Measurements from ENCODE around the gene OVOL3. TPM values are rescaled to one million over a fixed set of nuclear protein-coding genes. Genes with fewer than 3 reads are reported as not detected.

Gene OVOL3
- total RNA-seq, 4 donors from 2014 or later: not detected

DNA sequence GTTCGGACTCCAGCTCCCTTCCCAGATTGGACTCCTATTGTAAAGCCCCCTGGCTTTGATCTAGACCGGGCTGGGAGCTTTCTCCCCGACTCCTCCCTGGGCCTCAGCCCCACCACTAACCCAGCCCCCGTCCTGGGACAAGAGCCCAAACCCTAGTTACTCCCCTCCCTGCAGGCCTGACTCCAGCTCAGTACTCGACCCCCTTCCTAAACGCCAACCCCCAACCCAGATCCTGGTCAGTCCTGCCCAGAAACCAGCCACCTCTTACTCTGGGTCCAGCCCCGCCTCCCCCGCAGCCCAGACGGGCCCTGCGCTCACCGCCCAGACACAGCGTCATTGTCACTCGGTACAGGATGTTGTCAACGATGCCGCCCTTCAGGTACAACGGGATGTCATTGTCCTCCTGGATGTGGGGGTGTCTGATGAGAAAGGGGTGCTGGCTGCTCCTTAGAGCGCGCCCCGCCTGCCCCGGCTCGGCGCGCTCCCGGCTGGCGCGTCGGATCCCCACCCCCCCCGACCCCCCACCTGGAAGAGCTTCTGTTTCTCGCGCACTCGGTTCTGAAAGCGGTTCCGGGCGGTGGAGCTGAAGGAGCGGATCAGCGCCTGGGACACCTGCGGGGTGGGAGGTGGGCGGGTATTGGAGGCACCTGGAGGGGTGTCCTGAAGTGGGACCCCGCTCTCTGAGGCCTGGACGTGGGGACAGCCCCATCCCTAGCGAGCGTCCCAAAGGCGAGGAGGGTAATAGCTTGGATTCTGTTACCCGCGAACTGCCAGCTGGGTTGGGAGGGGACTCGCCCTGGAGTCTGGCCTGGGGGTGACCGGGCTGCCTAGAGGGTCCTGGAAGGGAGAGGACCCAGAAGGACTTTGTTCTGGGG, 40.4 kb downstream of the OVOL3 start:
- no peaks in the 10 kb centered on the region for H3K9me3 ChIP-seq
- no peaks in the 10 kb centered on the region for H3K27me3 ChIP-seq
- peaks cover 17 to 61% (median 36%) of the 10 kb centered on the region in 3 donors for H3K36me3 ChIP-seq
- WGBS, 2 donors: 61 to 68% methylated on average over 9 to 10 of the region's 47 CpGs
- peak in 1 of 4 donors; percentile 26 for TF ChIP-seq POLR2A (IDR thresholded peaks at IDR 0.05)
- TF ChIP-seq, protein P1, sequence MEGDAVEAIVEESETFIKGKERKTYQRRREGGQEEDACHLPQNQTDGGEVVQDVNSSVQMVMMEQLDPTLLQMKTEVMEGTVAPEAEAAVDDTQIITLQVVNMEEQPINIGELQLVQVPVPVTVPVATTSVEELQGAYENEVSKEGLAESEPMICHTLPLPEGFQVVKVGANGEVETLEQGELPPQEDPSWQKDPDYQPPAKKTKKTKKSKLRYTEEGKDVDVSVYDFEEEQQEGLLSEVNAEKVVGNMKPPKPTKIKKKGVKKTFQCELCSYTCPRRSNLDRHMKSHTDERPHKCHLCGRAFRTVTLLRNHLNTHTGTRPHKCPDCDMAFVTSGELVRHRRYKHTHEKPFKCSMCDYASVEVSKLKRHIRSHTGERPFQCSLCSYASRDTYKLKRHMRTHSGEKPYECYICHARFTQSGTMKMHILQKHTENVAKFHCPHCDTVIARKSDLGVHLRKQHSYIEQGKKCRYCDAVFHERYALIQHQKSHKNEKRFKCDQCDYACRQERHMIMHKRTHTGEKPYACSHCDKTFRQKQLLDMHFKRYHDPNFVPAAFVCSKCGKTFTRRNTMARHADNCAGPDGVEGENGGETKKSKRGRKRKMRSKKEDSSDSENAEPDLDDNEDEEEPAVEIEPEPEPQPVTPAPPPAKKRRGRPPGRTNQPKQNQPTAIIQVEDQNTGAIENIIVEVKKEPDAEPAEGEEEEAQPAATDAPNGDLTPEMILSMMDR (IDR thresholded peaks at IDR 0.05): no peak
- intact Hi-C loops (cut with DNase I): no loop called here
- H3K27ac ChIP-seq: peak overlapping the region; percentile 87 to 98 (median 92)
- peak overlapping the region; percentile 37 to 72 (median 51) for H3K4me3 ChIP-seq
- H3K4me1 ChIP-seq: peaks cover 11 to 77% (median 29%) of the 10 kb centered on the region in 3 donors
- no peak for DNase-seq

DNA sequence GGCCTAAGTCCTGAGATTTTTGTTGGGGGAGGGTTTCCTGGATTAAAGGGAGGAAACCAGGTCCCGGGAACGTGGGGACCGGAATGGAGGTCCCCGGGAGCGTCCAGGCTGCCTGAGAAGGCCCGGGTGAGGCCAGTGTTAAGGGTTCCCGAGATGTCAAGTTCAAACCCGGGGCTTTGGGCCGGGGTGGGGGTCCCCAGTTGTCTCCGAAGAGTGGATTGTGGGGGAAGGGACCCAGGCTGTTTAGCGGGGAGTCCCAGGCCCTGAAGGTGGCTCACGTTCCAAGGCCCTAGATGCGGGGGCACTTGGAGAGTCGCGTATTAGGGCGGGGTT, 41.0 kb downstream of the OVOL3 start:
- H3K4me1 ChIP-seq: peaks cover 11 to 83% (median 29%) of the 10 kb centered on the region in 3 donors
- H3K36me3 ChIP-seq: peaks cover 15 to 55% (median 30%) of the 10 kb centered on the region in 3 donors
- no peak for DNase-seq
- WGBS, 2 donors: 20 to 59% methylated on average over 1 to 15 of the region's 16 CpGs
- intact Hi-C loops (cut with DNase I): no loop called here
- H3K27ac ChIP-seq: peak overlapping the region; percentile 87 to 98 (median 92)
- TF ChIP-seq POLR2A (IDR thresholded peaks at IDR 0.05): no peak
- TF ChIP-seq, protein P1 (IDR thresholded peaks at IDR 0.05): no peak
- H3K4me3 ChIP-seq: peak overlapping the region; percentile 37 to 72 (median 51)
- H3K9me3 ChIP-seq: no peaks in the 10 kb centered on the region
- H3K27me3 ChIP-seq: no peaks in the 10 kb centered on the region

DNA sequence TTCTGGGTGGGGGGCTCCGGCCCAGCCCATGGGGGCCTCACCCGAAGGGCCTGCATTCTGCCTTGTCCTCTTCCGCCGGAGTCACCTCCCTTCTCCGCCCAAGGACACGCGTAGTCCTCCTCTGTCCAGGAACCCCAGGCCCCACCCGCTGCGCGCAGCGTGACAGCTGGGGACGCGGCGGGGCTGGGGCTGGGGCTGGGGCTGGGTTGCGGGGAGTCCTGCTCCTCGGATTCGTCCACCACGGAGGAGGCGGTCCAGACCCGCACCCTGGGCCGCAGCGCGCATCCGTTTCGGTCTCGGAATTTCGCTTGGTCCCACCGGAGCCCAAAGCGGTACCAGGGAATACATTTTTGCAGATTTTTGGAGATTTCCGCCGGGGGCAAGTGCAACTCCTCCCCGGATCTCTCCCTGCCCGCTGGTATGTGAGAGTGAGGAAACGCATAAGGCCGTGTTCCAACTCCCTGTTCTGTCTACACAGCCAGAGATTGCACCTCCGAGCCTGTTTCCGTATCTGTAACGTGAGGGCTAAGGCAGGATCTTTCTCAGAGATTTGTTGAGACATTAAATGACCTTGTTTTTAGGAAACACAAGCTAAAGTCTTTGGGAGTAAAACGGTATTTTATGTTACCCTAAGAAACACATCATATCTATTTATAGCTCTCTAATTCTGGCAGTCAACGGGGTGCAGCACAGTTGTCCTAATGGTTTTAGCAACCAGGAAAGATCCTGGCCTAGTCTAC, 41.6 kb downstream of the OVOL3 start, which contains the start of gene COX7A1:
TSS of gene COX7A1 (minus strand) at position 96 of the 740 bp plus-strand sequence. CDS start at position 56, 40 bp downstream.
- no peak for DNase-seq
- 40 to 59% methylated on average over 11 to 19 of the region's 40 CpGs for WGBS, 2 donors
- Histone ChIP-seq H3K36me3 (peaks cover 15 to 49% (median 25%) of the 10 kb centered on the region in 3 donors), H3K9me3 (no peaks in the 10 kb centered on the region), H3K27ac (peak within 1 kb of the TSS; percentile 87 to 98 (median 92)), H3K4me1 (peaks cover 11 to 83% (median 29%) of the 10 kb centered on the region in 3 donors), H3K27me3 (no peaks in the 10 kb centered on the region), H3K4me3 (peak within 1 kb of the TSS; percentile 37 to 72 (median 51))
- TF ChIP-seq, protein P1 (IDR thresholded peaks at IDR 0.05): no peak
- peak in 1 of 4 donors; percentile 27 for TF ChIP-seq POLR2A (IDR thresholded peaks at IDR 0.05)
- intact Hi-C loops (cut with DNase I): no loop called here

DNA sequence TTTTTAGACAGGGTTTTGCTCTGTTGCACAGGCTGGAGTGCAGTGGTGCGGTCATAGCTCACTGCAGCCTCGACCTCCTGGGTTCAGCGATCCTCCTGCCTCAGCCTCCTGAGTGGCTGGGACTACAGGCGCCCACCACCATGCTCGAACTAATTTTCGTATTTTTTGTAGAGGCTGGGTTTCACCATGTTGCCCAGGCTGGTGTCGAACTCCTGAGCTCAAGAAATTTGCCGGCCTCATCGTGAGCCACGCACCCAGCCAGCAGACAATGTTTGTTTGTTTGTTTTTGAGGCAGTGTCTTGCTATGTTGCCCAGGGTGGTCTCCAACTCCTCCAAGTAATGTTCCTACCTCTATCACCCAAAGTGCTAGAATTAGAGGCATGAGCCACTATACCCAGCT, 42.2 kb downstream of the OVOL3 start:
- Histone ChIP-seq H3K4me3 (peak overlapping the region in 1 of 4 donors; percentile 72), H3K27ac (peak overlapping the region; percentile 87 to 98 (median 92)), H3K4me1 (peaks cover 11 to 83% (median 29%) of the 10 kb centered on the region in 3 donors), H3K27me3 (no peaks in the 10 kb centered on the region), H3K36me3 (peaks cover 15 to 43% (median 19%) of the 10 kb centered on the region in 3 donors), H3K9me3 (no peaks in the 10 kb centered on the region)
- intact Hi-C loops (cut with DNase I): no loop called here
- 94 to 95% methylated on average over 10 of the region's 10 CpGs for WGBS, 2 donors
- no peak for DNase-seq
- TF ChIP-seq, protein P1 (IDR thresholded peaks at IDR 0.05): no peak
- no peak for TF ChIP-seq POLR2A (IDR thresholded peaks at IDR 0.05)

All from esophagus squamous epithelium (tissue), 5 donors.